NCI-H2081 treated with DMSO at 0.1 percent for 48 hours (cell line): ENCODE measurements around the gene SPATA22.
"Not testable (repeated sequence)": the region's sequence is repeated elsewhere in the genome, so short reads cannot be mapped to it uniquely, and the experiment has no call there.

Experiments
- DNase-seq: peaks from one replicate; lab custom pipeline; 2025; lab: John Stamatoyannopoulos, UW

Gene SPATA22, protein sequence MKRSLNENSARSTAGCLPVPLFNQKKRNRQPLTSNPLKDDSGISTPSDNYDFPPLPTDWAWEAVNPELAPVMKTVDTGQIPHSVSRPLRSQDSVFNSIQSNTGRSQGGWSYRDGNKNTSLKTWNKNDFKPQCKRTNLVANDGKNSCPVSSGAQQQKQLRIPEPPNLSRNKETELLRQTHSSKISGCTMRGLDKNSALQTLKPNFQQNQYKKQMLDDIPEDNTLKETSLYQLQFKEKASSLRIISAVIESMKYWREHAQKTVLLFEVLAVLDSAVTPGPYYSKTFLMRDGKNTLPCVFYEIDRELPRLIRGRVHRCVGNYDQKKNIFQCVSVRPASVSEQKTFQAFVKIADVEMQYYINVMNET

DNA sequence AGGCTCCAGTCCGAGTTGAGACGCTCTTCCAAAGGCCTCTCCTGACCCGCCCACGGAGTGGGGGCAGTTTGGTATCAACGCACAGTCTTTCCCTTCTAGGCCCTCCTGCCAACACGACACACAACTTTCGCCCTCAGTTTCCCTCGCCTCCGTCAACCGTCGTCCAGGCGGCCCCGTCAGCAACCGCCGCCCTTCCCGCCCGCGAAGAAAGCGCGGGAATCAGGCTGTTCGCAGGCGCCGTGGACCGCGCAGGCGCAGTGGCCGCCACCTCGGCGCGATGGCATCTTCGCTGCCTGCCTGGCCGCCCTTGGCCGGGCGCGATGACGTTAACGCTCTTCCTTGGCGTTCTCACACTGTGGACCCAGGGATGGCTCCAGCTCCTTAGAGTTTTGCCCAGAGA lies at the start of gene SPATA22:
Gene SPATA22, minus strand, starts transcription at position 221 of the 400 bp plus-strand sequence. CDS start 2,494 bp downstream, outside the sequence.
- DNase-seq, result no peak

DNA sequence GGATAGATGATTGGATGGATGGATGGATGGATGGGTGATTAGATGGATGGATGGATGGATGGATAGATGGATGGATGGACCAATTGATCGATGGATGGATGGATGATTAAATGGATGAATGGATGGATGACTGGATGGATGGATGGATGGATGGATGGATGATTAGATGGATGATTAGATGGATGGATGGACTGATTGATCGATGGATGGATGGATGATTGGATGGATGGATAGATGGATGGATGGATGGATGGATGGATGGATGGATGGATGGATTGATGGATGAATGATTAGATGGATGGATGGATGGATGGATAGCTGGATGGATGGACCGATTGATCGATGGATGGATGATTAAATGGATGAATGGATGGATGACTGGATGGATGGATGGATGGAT lies 47.9 kb upstream of the SPATA22 start:
- not testable (repeated sequence) for DNase-seq

DNA sequence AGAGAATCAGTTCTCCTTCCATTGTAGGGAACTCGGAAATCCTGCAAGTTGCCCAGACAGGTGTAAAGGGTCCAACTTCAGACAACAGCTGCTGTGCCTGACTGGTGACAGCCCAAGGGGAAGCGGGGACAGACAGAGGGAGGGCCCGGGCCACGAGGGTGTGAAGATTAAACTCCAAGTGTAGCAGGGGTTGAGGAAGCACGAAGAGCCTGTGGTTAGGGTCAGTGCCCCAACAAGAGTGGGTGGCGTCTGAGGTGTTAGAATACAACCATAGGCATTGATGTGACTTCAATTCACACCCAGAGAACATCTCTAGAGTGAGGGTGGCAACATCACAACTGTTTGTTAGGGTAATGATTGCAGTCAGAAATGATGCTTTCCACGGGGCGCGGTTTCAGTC lies 43.3 kb upstream of the SPATA22 start:
- DNase-seq, result no peak

DNA sequence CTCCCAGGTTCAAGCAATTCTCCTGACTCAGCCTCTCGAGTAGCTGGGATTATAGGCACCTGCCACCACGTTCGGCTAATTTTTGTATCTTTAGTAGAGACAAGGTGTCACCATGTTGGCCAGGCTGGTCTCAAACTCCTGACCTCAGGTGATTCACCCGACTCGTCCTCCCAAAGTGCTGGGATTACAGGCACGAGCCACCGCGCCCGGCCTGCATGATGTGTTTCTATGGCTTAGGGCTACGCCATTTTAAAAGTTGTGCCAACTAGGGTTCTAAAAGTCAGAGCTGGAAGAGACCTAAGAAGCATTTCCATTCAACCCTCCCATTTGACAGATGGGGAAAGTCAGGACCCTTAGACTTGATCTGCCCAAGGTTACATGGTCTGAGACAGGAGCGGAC lies 42.5 kb upstream of the SPATA22 start:
- not testable (repeated sequence) for DNase-seq

DNA sequence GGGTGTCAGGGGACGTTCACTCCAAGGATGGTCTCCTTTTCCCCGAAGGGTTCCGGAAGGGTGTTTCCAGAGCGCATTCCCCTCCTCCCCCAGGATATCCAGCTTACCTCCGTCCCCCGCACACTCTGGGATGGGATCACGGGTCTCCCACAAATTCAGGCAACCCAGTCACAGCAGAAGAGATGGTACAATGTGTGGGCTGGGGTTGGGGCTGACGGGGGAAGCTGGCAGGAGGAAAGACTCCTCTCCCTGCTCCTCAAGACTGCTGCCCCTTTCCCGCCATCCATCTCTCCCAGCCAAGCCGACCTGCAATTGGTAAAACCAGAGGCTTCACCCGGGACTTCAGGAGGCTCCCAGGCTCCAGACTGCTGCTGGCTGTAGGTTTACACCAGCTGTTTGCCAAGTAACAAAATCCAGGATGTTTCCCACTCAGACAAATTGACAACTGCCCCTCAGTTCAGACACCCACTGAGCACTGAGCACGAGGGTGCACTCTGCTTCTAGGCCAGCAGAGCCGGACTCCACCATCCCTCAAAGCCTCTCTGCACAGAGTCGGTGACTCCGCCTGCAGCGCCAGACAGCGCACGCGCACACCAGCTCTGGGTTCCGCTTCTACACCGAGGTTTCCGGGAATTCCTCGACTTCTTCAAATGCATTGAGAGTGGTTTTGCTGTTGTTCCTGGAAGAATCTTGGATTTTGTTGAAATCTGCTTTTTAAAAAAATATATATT lies 41.9 kb upstream of the SPATA22 start:
- DNase-seq, result no peak

DNA sequence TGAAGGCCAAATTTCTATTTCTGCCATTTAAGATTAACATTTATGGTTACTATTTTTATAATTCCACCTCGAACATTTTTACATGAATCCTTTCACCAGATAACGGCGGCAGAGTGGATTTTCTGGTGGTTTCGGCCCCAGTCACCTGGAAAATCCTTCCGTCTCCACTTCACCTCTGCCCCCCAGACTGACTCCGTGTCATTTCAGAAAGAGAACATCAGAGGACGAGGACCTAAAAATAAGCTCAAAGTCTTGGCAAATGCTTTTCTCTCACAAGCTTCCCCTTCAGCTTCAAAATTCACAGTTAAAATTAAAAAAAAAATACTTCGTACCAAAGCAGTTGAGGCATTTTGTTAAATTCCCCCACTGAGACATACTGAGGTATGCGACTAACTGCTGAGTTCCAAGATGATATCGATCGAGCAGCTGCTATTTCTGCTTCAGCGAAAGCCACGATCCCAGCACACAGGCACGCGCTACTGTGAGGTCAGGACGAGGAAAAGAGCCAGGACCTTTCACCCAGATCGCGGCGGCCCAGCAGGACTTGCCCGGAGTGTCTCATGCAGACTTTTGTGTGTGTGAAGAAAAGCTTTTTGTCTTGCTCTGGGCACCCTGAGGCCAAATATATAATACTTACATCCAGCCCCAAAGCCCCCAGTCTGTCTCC lies 41.0 kb upstream of the SPATA22 start:
- no peak for DNase-seq

DNA sequence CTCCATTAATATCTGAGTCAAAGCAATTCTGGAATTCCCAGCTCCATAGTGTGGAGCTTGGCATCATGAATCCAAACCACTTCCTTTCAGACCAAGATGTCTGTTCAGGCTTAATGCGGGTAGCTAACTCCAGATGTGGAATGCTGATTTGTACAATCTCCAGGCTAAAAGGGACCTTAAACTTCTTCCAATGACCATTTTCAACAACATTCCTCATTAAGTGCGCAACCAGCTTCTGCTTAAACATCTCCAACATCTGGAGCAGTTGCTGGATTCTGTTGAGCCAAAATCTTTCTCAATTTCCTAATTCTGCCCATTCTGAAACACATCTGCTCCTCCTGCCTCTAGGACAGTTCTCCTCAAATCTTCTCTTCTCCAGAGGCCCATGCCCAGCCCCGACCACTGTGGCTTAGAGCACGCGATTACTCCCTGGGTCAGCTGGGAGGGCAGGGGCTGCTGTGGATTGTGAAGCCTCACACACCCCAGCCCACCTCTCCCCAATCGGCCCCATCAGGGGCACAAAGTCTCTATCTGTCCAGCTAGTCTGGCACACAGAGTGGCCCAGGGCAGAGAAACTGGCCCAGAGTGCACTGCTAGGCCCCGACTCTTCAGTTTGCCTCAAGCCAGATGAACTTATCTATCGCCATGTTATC lies 40.4 kb upstream of the SPATA22 start:
- no peak for DNase-seq

DNA sequence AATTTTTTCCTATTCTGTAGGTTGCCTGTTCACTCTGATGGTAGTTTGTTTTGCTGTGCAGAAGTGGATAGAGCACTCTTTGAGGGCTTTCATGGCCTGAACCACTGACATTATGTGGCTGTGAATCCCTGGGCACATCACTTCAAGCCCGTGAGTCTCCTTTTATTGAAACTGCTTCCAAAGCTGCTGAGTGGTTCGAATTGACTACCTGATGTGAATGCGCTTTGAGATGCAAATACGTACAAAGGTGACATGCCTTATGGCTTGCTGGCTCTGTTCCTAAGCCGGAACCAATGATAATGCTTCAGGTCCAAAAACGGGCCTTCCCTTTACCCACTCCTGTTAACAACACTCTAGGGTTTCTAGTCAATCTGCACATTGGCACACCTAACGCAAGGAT lies 38.5 kb upstream of the SPATA22 start:
- no peak for DNase-seq

DNA sequence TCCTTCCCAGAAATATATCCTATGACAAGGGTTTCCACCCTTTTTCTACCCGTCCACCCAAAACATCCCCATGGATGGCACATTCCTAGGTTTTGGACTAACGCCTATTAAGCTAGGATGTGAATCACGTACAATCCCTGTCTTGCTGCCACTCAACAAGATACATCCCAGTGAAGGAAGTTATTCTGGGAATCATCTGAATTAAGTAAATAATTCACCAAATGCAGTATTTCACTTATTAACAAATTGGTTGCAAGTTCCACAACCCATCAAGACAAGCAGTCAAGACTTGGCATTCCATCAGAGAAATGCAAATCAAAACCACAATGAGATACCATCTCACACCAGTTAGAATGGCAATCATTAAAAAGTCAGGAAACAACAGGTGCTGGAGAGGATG lies 36.2 kb upstream of the SPATA22 start:
- DNase-seq, result no peak

DNA sequence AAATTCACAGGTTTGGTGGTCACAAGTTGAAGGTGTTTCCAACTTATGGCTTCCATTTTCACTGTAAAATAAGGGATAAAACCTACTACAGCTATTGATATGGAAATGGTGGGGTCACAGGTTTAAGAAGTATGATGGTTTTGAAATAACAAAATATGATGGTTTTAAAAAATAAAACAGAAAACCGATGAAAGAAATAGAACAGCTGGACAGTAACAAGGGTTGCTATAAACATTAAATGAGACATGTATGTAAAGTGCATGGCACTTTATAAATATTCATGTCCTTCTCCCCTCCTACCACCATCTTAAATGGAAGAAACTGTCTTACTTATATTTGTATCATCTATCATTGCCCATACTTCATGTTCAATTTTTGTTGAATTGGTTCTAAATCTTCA lies 35.5 kb upstream of the SPATA22 start:
- DNase-seq, result no peak

DNA sequence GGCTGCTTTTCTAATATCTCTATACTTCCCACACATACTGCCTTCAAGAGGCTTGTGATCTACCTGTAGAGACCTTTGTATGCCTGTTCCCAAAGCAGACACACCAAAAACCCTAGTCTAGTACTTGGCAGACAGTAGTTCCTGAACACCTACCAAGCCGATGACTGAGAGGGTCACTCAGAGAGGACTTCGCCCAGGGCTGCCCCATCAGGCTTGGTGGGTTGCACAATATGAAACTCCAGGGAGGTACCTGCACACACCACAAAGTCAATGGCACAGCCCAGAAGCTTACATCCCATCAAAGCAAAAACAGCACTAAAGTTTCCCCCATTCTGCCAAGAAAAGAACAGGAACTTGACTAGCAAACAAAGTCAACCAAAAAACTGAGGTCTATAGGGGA lies 34.4 kb upstream of the SPATA22 start:
- no peak for DNase-seq

DNA sequence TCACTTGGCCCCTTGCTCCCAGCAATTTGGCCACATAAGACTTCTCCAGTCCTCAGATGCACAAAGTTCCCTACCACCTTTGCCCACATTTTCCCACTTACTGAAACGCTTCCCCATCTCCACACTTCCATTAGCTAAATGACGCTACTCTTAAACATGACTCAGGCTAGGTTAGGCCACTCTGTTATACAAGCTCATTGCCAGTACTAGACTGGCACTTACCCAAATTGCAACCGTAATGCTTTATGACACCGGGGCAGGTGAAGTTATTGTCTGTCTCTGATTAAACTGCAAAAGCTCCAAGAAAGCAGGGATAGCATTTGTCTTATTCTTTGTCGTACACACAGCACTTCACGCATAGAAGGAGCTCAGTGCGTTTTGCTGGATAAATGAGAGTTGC lies 33.4 kb upstream of the SPATA22 start:
- DNase-seq, result no peak

DNA sequence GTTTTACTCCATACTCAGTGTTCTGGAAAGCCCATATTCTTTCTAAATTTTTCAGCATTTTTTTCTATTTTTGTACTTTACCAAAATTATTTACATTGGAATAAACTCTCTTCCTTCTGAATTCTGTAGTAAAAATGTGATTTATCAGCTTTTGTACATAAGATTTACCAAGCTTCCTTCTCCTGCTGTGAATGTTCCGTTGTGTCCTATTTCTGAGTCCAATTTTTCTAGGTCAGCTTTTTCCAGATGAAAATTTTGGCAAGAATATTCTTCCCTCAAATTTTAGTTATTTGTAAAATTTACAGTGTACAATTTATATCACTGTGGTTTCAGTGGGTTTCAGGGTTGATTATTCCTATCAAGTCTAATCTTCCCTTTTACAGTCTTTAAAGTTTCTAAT lies 31.7 kb upstream of the SPATA22 start:
- no peak for DNase-seq

DNA sequence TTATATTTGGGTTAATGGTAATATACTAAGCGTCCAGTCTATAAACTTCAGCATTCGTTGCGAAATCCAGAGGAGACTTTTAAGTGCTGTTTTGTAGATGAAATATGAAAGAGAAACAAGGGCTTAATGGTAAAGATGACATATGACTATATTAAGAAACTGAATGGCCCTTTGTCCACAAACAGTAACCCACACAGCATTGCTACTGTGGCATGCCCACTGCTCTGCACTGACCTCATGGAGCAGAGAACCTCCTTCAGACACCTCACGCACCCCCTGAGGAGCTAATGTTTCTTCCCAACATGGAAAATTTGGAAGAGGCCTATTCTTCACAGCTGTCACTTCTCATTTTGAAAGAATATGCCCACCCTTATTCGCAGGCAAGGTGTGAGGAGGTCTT lies 30.8 kb upstream of the SPATA22 start:
- no peak for DNase-seq

DNA sequence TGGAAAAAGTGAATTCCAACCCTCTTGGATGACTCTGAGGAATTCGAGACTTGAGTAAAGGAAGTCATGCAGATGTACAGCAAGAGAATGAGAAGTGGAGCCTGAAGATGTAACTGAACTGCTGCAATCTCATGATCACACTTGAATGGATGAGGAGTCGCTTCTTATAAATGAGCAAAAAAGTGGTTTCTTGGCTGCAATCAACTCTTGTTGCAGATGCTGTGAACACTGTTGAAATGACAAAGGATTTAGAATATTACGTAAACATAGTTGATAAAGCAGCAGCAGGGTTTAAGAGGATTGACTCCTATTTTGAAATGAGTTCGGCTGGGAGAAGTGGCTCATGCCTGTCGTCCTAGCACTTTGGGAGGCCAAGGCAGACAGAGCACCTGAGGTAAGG lies 29.7 kb upstream of the SPATA22 start:
- no peak for DNase-seq

DNA sequence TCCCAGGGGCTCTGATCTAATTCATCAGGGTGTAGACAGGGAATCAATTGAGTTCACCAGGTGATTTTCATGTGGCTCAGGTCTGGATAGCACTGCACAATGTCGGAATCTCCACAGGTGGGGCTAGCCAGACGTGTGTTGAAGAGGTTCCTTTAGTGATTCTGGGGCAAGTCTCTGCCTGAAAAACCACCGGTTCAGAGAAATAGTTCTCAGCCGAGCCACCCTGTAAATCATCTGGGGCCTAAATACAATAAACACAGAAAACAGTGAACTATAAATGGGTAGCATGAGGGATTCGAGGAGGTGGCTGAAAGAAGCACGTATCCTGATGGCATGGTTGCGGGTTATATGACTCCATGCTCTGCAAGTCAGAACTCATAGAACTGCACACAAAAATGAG lies 25.5 kb upstream of the SPATA22 start:
- DNase-seq, result no peak

DNA sequence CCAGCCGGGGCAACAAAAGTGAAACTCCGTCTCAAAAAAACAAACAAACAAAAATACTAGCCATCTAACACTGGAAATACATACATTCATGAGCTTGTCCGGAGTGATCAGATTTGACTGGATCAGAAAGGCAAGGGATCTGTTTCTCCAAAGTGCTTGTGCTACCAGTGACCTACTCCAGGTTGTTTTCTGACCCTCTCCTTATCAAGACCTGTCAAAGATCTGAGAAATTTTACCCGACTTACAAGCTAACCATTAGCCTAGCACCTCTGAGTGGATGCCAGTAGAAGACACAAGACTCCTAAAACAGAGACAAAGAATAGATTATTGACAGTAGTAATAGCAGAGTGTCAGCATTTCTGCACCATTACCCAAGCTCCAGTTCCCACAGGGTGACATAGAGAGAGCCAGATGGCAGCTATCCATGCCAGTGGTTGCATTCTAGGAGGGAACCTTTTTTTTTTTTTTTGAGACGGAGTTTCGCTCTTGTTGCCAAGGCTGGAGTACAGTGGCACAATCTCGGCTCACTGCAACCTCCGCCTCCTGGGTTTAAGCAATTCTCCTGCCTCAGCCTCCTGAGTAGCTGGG lies 14.0 kb upstream of the SPATA22 start:
- DNase-seq, result no peak

DNA sequence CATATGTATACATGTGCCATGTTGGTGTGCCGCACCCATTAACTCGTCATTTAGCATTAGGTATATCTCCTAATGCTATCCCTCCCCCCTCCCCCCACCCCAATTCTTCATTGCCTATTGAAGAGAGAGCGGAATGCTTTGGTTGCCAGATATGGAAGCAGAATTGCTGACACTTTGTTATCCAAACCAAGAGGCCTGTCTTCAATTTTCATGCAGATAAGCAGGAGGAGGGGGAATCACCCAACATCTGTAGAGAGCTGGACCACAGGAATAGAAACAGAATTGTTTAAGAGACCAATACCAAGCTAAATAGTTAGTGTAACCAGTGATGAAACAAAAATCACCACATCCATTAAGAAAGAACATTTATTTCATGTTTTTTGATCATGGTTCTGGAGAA lies 11.2 kb upstream of the SPATA22 start:
- DNase-seq, result no peak

DNA sequence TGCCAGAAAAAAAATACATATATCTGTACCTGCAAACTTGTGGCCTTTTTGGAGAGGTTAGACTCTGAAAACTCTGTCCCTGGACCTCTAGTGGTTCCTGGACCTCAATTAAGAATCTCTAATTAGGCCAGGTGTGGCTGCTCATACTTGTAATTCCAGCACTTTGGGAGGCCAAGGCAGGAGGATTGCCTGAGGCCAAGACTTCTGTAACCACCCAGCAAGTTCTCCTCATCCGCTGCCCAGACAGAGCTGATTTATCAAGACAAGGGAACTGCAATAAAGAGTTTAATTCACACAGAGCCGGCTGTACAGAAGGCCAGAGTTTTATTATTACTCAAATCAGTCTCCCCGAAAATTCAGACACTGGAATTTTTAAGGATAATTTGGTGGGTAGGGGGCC lies 8.4 kb upstream of the SPATA22 start:
- DNase-seq, result no peak

DNA sequence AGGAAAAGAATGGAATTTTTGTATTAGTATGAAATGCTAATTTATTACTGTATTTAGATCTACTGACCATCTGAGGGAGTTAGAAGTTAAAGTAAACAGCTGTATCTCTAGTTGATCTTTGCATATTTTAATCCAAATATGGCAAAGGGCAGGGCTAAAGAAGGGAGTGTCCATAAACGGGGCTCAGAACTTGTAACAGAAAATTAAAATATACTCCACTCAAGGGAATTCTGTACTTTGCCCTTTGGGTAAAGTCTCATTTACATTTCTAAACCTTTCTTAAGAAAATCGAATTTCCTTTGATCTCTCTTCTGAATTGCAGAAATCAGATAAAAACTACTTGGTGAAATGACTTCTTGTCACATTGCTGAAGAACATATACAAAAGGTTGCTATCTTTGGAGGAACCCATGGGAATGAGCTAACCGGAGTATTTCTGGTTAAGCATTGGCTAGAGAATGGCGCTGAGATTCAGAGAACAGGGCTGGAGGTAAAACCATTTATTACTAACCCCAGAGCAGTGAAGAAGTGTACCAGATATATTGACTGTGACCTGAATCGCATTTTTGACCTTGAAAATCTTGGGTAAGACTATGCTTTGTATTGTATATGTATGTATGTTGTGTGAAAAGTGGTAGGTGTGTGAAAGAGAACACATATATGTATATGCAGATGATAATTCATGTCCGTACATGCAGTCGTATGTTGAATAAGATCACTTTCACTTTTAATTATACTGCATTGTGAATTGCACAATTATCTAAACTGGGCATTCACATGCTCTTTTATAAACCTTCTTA lies 4.4 kb upstream of the SPATA22 start, which contains the start of gene ASPA:
Gene ASPA, plus strand, starts transcription at position 186 of the 799 bp plus-strand sequence. Its CDS starts 163 bp downstream, at position 349.
- DNase-seq, result no peak

DNA sequence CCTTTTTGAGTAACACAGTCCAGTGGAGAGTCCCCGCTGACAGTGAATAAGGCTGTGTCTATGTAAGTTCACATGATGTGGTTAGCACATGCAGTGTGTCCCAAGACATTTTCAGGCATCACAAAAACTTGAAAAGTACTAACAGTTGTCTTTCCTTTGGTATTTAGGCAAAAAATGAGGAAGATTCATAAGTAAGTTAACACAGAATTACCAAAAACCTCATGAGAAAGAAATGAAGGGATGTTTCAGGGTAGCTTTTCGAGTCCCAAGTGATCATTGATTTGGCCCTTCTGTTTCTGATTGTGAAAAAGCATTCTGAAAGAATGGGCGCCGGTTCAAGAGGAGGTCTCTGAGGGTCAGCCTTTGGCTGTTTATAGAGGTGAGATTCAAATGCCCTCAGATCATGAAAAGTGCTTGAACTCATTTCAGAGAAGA lies 3.6 kb upstream of the SPATA22 start:
- DNase-seq, result no peak
